HG03442 (cell line): ENCODE measurements around the gene ARL15.

Experiments
- ATAC-seq: cut with Tn5 transposase; IDR thresholded peaks from one replicate; pipeline ENCODE4 v1.9.1; 2021; ENCODE audit warnings: mild to moderate bottlenecking, moderate library complexity; ENCODE audit not compliant: unreplicated experiment

Gene ARL15

DNA sequence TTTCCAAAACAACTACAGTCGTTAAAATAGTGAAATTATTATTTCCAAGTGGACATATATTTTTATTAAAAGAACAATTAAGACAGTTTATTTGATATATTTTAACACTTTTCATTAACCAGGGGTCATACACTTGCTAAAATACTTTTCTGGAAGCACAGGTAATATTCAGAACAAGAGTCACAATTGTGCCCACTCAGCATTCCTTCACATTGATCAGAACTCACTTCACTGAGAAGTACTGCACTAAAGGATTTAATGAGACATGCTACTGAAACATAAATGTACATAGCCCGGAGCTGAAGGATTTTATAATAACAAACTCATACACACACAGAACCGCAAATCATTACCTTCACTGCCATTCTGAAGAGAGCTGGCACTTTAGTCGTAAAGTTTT is 361.8 kb downstream of the ARL15 start:
- ATAC-seq: no peak

DNA sequence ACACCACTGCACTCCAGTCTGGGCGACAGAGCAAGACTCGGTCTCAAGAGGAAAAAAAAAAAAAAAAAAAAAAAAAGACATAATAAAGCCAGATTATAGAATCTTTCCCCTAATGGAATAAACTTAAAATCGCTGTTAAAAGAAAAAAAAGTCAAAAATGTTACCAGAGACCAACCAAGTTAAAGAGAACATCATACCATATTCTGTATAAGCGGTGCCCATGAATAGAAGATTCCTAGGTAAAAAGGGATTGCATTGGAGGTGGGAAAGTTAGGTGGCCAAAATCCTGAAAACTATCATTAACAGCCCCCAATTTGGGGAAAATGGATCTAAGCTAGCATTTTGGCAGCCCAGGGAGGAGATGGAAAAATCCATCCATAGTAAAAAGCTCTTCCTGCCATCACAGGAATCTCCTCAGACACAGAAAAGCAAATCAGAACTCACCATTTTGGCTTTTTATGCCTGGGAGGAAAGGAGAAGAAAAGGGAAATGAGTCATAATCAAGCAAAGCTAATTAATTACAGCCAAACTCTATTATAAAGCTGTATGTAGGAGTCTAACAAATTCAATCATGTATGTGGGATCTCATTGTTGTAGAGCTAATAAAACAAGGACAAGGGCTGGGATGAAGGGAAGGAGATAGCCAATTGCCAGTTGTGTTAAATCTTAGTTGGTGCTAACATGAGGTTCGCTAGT is 363.8 kb downstream of the ARL15 start:
- no peak for ATAC-seq

DNA sequence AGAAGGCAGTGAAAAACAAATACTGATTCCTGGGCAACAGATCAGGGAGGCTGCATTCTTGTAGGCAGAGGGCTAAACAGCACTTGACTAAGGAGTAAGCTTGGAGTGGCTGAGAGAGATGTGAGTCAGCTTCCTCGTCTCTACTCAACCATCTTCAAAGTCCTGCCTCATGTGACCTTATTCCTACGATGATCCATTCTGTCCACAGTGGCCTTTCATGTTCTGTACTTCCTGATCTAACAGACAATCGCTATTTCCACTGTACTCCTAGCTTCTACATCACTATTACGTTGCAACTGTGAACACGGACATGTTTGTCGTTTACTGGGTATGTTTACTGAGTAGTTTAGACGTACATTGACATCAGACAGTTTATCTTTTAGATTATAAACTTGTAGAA is 365.4 kb downstream of the ARL15 start:
- no peak for ATAC-seq

DNA sequence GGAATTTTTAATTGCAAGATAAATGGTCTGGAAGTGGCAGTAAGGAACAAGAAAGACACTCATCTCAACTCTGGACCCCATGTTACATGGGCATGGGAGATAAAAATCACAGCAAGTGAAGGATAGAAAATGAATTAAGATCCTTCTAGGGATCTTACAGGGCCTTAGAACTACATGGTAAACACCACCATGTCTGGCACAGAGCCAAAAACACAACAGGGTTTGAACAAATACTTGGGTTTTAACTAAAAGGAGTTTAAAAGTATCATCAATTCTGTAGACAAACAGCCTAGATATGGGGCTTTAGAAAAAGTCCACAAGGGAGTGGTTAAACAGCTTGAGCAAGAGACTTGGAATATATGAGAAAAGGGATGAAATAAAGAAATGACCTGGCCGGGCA is 366.4 kb downstream of the ARL15 start:
- ATAC-seq: no peak

DNA sequence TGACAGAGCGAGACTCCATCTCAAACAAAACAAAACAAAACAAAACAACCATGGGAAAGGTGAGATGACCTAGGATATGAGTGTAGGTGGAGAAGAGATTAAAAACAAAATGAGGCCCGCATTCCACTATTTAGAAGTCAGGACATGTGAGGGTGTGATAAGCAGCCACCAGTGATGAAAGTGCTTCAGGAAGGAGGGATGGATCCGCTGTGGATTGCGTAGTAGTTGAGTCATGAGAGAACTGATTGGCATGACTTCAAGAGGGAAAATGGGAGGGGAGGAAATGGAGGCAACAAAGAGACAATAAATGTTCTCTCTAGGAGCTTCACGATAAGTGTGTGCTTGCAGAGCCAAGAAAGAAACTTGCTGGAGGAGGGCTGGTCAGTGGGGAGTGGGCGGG is 367.6 kb downstream of the ARL15 start:
- ATAC-seq: no peak

DNA sequence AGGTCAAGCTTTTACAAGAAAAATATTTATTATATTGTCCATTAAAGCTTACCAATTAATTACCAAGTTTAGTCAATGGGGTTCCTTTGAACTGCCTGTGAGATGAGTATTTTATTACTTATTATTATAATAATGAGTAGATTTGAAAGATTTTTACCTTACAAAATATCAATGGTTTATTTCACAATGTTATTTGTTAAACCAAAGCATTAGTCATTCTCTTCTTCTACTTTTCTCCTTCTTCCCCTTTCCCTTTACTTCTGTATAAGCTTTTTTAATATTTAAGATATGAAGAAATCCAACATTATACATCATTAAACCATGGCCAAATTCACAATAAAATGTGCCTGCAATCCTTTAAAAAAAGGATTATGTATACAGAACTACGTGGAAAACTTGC is 369.5 kb downstream of the ARL15 start:
- no peak for ATAC-seq

DNA sequence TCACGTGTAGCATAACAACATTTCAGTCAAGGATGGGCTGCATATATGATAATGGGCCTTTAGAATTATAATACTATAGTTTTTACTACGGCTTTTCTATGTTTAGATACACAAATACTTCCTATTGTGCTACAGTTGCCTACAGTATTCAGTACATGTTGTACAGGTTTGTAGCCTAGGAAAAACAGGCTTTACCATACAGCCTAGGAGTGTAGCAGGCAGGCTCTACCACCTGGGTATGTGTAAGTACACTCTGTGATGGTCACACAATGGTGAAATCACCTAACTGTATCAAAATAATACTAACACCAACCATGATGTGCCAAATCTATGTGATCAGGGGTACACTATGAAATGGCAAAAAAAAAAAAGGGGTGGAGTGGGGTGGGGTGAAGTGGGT is 372.9 kb downstream of the ARL15 start:
- no peak for ATAC-seq

DNA sequence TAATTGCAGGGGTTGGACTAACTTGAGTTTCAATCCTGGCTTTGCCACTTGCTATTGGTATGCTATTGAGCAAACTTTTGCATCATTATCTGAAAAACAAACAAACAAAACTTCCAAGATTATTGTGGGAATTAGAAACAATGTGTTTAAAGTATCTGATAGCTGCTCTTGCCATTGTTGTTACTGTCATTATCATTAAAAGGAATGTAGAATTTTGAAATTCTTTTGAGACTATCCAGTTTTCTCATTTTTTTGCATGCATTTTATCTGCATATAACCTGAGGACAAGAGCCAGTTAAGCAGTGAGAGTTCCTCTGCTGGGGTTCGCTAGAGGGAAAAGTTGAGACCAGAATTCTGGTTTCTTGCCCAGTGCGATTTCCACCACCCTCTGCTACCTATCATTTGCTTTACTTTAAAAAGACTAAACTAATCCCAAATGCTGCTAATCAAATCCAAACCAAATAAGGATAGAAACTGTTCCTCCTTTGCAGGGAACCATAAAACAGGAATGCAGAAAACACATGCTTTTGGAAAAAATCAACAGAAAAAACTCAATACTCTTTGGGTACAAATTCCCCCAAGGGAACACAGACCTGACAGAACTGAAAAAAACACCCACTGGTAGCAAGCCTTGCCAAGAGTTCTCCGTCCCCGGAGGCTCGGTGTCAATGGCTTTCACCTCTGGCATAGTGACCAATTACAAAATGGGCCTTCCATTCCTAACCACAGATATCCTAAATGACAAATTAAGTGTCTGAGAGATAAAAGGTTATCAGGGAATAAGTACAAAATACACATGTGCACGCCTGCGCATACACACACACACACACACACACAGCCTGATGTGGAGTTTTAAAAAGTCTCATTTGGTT is 373.7 kb downstream of the ARL15 start:
- ATAC-seq: no peak

DNA sequence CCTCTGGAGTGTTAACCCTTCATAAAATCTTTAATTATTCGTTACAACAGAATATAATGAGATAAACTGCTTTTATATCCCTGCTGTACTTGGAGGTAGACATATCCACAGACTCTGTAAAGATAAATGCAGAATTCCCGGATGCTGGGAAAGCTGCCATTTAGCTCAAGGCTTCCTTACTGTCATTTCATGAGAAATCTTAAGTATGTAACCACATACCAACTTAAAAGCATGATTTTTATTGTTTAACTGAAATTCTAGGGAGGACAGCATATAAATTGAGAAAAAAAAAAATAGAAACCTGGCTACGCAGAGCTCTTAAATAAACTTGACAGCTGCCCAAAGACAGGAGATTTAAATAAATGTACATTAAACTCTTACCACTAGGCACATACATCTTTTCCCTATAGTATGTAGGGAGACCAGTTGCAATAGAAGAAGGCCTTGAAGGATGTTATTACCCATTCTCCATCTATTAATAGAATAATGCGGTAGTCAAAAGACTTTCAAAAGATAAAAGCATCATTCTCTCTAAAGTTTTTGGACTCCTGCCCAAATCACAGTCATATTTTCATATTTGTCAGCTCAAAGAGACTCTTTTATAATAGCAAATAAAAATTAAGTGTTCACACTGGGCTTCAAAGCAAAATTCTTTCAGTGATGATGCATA is 376.1 kb downstream of the ARL15 start:
- no peak for ATAC-seq

DNA sequence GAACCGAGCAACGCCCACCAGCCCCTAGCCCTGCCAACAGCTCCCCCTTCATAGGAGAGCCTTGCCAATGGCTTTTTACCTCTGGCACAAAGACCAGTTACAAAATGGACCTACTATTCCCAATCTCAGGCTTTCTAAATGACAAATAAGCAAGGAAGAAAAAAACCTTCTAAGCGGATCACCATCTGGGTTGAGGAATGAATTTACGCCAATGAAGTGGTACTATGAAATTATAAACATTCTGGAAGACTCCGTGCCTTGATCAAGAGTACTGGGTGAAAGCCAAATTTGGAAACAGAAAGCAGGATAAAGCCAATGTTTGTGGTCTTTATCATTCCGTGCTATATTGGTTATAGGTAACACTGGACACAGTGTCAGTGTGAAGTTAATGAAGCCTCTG is 378.0 kb downstream of the ARL15 start:
- no peak for ATAC-seq

DNA sequence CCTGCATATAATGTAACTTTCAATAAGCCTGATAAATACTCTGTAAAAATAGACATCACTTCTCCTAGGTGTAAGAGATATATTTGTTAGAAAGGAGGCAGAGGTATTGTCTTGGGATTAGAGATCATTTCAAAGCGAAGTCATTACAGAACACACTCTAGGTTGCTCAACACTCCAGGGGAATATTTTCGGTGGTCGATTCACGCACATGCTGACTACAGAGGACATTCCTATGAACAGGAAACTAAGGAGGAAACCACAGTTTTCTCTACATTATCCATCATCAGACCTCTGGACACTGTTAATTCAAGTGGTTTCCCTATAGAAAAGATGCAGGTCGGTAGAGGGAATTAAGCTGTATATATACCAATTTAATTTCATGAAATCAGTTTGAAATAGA is 379.9 kb downstream of the ARL15 start:
- ATAC-seq: no peak

DNA sequence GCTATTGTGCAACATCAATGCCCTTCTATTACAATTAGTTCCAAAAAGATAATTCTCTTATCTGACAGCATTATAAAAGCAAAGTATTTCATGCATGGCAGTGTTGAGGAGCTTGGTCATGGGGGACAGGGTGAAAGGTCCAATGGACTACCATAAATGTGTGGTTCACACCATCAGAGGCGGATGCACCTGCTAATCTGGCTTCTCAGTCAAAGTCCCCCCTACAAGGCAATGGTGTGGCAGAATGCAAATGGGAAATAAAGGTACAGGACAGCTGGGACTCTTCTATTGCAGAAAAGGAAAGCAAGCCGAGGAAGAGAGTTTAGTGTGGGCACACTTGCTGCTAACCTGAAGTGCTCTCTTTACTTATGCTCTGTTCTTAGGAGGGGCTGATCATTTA is 380.8 kb downstream of the ARL15 start:
- no peak for ATAC-seq

DNA sequence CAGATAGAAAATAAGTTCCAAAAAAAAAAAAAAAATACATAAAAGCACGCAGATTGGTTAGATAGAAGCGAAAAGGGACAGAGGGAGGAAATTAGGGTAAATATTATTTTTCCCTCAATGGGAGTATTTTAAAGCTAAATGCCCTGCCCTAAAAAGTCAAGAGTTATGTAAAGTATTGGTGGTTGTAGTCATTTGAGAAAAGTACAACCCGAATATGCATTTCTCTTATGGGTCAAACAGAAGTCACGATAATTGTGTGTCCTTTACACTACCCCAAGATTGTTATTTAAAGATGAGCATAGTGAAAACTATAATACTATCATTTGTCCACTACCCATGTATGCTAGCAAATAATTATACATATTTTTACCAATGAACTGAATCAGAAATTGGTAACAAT is 381.2 kb downstream of the ARL15 start:
- ATAC-seq: no peak

DNA sequence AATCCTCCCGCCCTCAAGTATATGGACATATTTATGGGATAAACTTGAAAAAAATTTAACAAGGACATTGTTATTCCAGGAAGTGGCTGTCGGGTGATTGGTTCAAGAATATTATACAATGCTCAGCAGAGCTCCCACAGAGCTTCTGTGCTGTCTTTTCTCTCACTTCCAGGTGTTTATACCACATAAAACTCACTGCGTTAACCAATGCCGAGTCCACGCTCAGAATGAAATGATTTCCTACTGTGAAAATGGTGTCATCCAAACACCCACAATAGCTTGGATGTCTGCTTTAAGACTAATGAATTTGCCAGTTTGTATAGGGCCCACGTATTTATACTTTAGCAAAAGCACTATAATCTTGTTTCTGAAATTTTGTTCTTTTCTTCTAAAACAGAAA is 381.7 kb downstream of the ARL15 start:
- ATAC-seq: no peak

DNA sequence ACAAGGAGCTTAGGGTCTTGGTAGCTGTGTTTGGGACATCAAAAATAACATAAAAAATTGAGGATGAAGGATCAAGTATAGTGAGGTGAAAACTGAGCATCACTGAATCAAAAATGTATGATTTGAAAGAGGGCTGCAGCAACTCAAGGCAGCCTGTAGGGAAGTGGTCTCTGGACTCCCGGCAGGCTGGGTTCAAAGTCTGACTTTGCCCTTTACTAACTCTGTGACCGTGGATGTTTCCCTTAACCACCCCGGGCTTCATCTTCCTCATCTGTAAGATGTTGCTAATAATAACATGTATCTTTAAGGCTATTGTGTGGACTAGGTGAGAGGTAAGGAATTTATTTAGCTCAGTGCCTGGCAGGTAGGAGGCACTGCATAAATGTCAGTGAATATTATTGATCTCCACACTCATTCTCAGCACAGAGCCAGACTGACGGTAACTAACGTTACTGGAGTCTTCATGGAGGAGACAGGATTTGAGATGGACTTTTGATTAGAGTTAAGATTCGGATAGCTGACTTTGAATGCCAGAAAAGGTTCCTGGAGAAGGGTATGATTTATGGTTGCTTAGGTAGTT is 382.6 kb downstream of the ARL15 start:
- ATAC-seq: no peak

DNA sequence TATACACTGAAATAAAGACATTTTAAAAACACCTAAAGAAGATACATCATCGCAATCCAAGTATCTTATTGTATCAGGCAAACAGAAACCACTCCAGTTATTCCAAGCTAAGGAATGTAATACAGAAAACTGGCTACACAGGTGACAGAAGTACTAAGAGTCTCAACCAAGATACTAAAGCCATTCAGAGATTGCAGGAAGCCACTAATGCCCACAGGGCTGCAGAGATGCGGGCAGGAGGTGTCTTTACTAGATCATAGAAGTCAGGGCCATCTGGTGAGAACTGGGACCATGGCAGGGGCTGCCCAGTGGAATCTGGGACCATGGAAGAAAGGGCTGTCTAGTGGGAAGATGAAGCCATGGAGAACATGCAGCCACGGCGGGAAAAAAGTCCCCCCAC is 384.3 kb downstream of the ARL15 start:
- ATAC-seq: no peak

DNA sequence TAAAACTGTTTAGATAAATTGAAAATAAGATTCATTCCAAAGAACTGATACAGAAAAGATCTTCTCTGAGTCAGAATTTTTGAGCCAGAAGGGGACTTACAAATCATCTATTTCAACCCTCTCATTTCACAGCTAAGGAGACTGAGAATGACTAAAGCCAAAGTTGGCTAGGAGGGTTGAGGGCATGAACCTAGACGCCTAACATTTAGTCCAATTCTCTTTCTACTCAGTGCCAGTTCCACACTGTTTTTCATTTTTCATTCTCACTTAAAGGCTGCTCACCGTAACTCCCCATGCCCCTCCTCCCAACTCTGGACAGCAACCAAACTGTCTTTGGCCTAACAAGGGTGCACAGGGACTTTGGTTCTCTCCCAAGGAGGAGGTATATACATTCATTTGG is 386.0 kb downstream of the ARL15 start:
- no peak for ATAC-seq

DNA sequence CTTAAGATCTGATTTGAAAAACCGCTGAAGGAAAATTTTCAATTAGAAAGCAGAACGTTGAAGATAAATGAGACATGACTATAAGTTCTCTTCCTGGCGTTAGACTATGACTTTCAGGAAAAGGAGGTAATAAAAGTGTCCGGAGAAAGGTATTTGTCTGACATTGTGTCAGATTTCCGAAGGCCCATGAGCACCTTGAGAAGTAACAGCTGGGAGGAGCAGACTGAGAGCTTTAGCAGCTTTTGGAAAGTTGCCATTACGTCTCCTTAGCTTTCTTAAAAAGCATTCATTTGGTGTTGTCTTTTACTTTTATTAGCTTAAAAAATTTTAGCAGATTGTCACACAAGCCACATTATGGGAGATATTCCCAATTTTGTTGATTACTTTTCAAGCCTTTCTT is 386.4 kb downstream of the ARL15 start:
- no peak for ATAC-seq

DNA sequence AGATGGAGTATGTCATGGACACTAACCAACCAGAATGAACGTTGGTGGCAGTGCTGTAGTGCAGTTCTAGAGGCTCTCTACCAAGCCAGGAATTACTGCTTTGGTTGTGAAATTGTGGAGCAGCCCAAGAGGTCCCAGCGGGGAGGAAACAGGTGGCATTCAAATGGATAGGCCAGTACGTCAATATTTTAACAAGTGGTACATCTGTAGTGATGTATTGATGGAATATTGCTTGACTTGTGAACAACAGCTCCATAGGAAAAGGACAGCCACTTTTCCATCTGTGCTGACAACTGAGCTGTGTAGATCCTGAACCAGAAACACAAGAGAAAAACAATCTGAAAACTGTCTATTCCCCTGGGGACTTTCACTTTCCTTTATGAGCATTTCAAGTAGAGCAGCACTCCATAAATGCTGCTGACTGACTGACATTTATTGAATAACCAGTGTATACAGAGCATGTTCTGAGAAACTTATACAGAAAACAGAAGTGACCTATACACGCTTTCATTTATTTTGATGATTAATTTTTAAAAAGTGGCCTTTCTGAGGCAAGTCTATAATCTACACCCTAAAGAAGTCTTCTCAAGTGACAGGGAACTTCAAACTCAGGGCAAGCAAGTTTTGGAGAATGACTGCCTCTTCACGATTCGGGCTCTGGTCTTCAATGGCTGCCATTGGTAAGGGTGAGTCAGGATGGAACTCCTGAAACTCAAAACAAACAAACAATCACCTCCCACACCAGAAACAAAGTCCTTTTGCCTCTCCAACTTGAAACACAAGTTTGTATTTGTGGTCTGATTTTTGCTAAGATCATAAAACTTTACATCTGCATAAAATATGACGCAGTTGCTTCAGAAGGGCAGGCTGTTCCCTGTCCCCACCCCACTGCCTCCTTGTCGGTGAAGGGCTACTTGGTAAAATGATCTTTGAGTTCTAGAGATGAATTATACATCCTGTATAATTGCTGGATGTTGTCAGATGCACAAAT is 387.6 kb downstream of the ARL15 start:
- no peak for ATAC-seq

DNA sequence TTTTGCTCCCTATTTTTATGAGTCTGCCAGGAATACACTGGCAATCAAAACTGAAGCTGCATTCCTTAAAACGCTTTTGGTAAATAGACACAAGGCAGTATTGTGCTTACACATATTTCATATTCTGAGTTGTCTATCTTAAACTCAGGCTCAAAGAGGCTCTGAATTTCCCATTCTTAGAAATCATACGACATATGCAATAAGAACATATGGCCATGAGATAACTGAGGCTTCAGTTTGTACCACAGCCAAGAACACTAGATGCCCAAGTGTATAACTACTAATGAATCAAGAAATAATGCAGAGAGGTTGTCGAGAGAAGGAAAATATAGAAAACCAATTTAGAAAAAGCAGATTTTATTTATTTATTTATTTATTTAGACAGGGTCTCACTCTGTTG is 392.5 kb downstream of the ARL15 start:
- ATAC-seq: no peak
